SJSA1 (cell line): ENCODE results near the gene GPR39. TPM values are rescaled to one million over a fixed set of nuclear protein-coding genes. Genes with fewer than 3 reads are reported as not detected.

ENCODE experiments used
- DNase-seq, 2 experiments: peaks; one replicate each; pipeline ENCODE4 v3.0.0-alpha.2; 2015 to 2020; ENCODE audit warnings: low spot score in 2 of 2, low read depth in 1 of 2
- H3K27ac ChIP-seq: fragments of 250-450 bp; sonication (Bioruptor Pico); 2 replicates; pipeline ENCODE4 v1.5.1; 2020; ENCODE audit warnings: mild to moderate bottlenecking, moderate library complexity
- H3K27me3 ChIP-seq: fragments of 250-450 bp; sonication (Bioruptor Pico); replicated peaks from 2 replicates; pipeline ENCODE4 v1.5.1; 2020; ENCODE audit warnings: mild to moderate bottlenecking, moderate library complexity
- H3K36me3 ChIP-seq: fragments of 250-450 bp; sonication (Bioruptor Pico); 2 replicates; pipeline ENCODE4 v1.5.1; 2020; ENCODE audit warnings: mild to moderate bottlenecking
- H3K4me1 ChIP-seq: fragments of 250-450 bp; sonication (Bioruptor Pico); replicated peaks from 2 replicates; pipeline ENCODE4 v1.6.1; 2021; ENCODE audit warnings: mild to moderate bottlenecking
- H3K4me3 ChIP-seq: fragments of 250-450 bp; sonication (Bioruptor Pico); 2 replicates; pipeline ENCODE4 v1.5.1; 2020; ENCODE audit warnings: mild to moderate bottlenecking
- H3K9me3 ChIP-seq: fragments of 250-450 bp; sonication (Bioruptor Pico); replicated peaks from 2 replicates; pipeline ENCODE4 v1.5.1; 2020; ENCODE audit warnings: mild to moderate bottlenecking
- total RNA-seq: library from RNA; depleted of rRNA; stranded (reverse); fragments of >200 nt; shearing (Covaris generic); gene quantifications from 2 replicates; pipeline ENCODE4 v1.2.3, GENCODE V29; 2014

Gene GPR39
- total RNA-seq, 1 experiment from 2014 or later = 2.6 TPM

DNA sequence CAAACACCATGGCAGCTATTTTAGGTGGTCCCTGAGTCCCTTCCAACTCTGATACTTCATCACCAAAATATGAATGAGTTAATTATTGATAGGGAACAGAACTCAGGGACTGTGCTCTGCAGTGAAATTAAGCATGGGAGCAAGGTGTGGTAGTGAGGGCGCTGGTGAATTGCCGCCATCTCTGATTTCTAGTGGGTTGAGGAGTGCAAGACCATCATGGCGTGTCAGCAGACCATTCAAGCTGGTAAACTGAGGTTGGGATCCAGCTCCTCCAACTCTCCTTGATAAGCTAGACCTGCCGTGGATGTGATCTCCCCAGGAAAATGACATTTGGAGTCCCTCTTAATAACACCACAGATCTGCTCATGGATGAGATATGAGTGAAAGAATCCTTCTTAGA, 183.0 kb downstream of the GPR39 start:
- Histone ChIP-seq H3K27ac (no peak overlapping the region), H3K4me3 (no peak overlapping the region), H3K4me1 (no peaks in the 10 kb centered on the region), H3K27me3 (no peaks in the 10 kb centered on the region; the same call in 1 of the 2 replicates), H3K9me3 (no peaks in the 10 kb centered on the region), H3K36me3 (no peaks in the 10 kb centered on the region)
- DNase-seq = no peak

DNA sequence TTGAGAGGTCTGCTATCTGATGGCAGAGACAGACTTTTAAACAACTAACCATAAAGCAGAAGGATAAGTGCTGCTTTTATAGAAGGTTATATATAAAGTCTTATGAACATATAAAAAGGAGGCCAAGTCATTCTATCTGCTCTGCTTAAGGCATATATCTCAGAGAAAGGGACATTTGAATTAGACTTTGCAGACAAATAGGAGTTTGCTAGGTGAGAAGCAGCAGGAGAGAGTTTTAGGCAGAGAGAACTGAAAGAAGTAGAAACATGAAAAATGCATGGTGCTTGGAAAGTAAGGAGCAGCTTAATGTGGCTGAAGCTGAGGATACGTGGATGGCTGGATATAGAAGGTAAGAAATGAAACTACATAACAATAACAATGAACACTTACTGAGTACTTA, 188.0 kb downstream of the GPR39 start:
- Histone ChIP-seq H3K27me3 (no peaks in the 10 kb centered on the region), H3K27ac (no peak overlapping the region), H3K36me3 (no peaks in the 10 kb centered on the region), H3K9me3 (no peaks in the 10 kb centered on the region), H3K4me3 (no peak overlapping the region), H3K4me1 (no peaks in the 10 kb centered on the region)
- no peak for DNase-seq

DNA sequence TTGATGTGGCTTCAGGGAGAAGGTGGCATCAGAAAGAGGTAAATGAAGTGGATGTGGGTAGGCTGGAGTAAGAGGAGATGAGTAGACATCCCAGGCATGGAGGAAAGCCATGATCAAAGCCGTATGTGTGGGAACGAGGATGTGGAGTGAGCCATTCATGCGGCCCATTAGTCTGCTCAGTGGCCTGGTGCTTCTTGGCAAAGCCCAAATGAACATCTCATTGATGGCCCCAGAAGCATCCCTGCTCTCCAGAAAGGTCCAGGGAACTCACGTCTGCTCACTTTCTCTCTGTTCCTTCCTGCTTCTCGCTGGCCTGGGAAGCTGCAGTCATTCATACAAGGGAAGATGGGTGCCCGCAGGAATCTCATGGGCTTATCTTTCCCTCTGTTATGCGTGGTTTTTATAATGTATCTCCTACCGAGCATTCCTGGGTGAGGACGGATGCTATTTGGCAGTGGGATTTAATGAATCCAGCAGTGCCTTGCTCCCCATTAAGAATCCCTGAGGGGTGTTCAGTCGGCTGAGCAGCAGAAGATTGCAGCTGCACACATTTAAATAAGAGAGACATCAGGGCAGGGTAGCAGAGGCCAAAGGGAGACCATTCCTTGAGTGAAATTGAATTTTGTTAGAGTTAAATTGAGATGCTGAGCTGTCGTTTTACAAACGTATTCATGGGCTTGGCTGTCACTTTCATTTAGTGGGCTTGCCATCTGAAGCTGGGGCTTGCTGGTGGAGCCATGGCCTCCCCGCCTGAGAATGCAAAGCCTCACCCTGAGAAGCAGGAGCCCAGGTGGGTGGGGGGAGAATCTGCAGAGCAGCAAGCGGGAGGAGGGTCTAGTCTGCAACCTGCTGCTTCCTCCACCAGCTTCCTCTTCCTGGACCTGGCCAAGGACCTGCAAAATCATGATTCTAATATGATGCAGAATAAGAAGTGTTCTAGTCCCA, 188.9 kb downstream of the GPR39 start:
- Histone ChIP-seq H3K27me3 (no peaks in the 10 kb centered on the region), H3K36me3 (no peaks in the 10 kb centered on the region), H3K4me3 (no peak overlapping the region), H3K27ac (no peak overlapping the region), H3K4me1 (no peaks in the 10 kb centered on the region), H3K9me3 (no peaks in the 10 kb centered on the region)
- DNase-seq = no peak

DNA sequence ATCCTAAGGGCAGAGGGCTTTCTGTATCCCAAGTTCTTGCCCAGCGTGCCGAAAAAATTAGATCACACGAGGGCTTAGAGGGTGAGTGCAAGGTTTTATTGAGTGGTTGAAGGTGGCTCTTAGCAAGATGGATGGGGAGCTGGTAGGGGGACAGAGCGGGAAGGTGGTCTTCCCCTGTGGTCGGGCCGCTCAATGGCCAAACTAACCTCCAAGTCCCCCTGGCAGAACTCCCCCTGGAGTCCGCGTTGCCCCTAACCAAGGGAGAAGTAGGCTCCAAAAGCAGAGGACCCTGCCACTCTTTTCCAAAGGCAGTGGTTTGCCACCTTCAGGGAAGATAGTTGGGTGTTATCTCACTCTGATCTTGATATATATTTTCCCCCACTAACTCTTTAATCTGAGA, 190.0 kb downstream of the GPR39 start:
- Histone ChIP-seq H3K36me3 (no peaks in the 10 kb centered on the region), H3K4me1 (no peaks in the 10 kb centered on the region), H3K27me3 (no peaks in the 10 kb centered on the region), H3K4me3 (no peak overlapping the region), H3K9me3 (no peaks in the 10 kb centered on the region), H3K27ac (no peak overlapping the region)
- DNase-seq = no peak

DNA sequence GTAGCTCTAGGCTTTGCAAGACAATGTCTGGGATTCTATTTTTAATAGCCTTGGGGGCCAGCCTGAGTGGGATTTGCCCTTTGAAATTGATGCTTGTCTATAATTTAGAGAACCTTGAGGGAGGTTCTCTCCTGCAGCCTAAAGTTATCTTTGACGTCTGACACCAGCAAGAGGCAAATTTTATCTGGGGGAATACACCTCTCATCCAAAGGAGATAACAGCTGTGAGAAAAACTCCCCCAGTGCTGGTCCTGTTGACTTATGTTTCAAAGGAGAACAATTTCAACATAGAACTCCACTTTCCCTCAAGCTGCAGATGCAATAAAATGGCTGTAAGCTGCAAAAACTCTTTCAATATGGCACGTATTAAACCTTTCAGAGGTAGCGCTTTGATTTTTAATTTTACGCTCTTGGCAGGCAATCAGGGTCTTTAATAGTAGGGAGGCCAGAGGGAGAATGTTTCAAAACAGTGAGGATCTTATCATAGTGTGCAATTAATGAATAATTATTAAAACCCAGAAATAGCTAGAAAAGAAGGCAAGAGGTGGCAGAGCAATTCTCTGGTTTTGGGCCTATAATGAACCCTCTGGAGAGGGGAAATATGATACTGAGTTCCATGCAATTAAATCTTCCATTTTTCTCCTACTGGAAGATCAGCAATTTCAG, 191.0 kb downstream of the GPR39 start:
- Histone ChIP-seq H3K27me3 (no peaks in the 10 kb centered on the region), H3K36me3 (no peaks in the 10 kb centered on the region), H3K4me3 (no peak overlapping the region), H3K9me3 (no peaks in the 10 kb centered on the region), H3K27ac (no peak overlapping the region), H3K4me1 (no peaks in the 10 kb centered on the region)
- no peak for DNase-seq

DNA sequence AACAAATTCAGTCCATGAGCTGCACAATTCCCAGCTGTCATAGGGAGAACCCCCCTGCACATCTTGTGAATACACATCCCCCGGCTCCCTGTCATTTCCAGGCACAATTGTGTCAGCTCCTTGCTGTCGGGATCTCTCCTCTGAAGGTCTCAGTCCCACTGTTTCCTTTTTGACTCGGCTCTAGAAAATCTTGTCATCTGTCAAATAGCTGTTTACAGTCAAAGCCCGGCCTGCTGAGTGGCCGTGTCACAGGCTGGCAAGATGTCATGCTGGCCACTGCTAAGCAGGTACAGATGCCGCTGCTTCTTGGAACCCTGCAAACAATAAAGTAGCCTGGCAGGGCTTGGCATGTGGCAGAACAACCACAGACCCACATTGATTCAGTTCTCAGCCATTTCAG, 191.7 kb downstream of the GPR39 start:
- Histone ChIP-seq H3K27me3 (no peaks in the 10 kb centered on the region), H3K9me3 (no peaks in the 10 kb centered on the region), H3K4me1 (no peaks in the 10 kb centered on the region), H3K36me3 (no peaks in the 10 kb centered on the region), H3K27ac (no peak overlapping the region), H3K4me3 (no peak overlapping the region)
- DNase-seq = no peak

DNA sequence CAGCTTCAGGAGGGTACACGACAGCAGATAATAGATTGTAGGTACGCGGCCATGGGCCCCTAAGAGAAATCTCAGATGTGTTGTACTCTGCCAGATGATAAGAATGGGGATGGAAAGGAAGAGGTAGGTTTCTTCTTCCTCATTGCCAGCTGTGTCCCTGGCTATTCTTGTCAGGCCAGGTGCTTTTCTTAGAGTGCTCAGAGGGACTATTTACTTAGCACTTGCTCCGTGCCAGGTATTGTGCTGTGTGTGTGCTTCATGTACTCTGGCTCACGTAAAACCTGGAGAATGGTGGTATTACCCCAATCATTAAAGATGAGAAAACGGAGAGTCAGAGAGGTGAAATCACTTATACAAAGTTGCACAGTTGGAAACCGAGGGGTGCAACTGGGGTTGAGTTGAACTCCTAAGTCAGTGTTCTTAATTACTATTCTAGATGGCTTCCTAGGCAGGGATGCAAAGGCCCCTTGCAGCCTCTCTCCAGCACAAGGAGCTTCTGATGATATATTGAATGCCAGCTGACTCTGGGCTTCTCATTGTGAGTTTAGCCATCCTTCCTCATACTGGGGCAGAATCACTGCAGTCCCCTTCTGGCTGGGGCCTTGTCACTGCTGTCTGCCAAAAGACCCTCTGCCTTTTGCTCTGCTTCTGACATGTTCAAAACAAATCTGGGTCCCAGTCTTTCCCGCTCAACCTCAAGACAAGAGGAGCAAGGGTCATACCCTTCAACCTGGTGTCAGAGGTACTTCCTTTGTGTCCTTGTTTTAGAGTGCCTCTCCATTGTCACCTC, 192.7 kb downstream of the GPR39 start:
- H3K27me3 ChIP-seq = no peaks in the 10 kb centered on the region

DNA sequence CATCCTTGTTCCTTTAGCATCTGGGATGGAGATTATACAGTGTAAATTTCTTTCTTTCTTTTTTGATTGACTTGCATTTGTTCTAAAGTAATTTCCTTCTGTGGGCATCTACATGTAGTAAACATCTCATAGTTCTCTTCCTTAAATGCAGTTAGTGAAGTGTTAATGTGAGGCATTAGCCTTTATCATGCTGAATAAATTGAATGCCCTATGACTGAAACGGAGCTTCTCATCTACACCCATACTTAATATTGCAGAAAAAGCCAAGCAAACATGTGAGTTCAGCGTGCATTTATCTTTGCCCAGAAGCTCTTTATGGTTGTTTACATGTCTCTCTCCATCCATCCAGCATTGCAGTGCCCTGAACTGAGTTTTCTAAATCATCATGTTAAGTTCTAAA, 195.1 kb downstream of the GPR39 start:
- no peaks in the 10 kb centered on the region for H3K4me1 ChIP-seq
- no peaks in the 10 kb centered on the region for H3K27me3 ChIP-seq
- no peak for DNase-seq
- no peaks in the 10 kb centered on the region for H3K9me3 ChIP-seq
- H3K4me3 ChIP-seq = no peak overlapping the region
- H3K27ac ChIP-seq = no peak overlapping the region
- no peaks in the 10 kb centered on the region for H3K36me3 ChIP-seq

More for the DNA sequence above, 192.7 kb downstream of the GPR39 start:
- DNase-seq = no peak
- H3K27ac ChIP-seq = no peak overlapping the region
- no peaks in the 10 kb centered on the region for H3K4me1 ChIP-seq
- H3K9me3 ChIP-seq = no peaks in the 10 kb centered on the region
- no peaks in the 10 kb centered on the region for H3K36me3 ChIP-seq
- H3K4me3 ChIP-seq = no peak overlapping the region

DNA sequence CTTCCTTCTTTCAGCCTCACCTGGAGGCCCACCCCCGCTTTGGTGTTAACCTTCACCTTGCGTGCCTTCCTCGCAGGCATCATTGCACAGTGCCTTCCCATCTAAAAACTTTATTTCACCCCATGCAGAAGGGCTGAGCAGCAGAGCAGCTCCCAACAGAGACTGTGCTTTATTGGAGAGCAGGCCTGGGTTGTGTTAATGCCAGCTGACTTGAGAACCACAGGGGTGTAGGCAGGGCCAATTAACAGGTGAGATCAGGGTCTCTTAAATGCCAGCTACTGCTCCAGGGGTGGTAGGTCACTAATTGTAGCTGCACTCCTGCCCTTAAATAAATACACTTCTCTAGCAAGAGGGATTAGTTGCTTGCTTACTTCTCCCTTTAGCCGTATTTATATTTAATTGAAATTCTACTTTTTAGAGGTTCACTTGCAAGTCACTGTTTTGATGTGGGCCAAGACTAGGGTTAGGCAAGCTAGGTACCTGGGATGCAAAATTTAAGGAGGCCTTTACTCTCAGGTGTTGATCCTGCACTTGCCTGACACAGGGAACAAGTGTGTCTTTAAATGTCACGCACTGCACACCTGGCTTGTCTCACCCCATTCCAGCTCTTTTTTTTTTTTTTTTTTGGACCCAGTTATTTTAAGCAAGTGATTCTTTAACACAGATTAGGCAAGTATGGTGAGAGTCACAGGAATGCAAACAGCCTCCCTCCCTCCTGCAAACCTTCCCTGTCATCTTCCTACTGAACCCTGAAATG, 198.9 kb downstream of the GPR39 start:
- no peak overlapping the region for H3K27ac ChIP-seq
- no peaks in the 10 kb centered on the region for H3K4me1 ChIP-seq
- no peaks in the 10 kb centered on the region for H3K9me3 ChIP-seq
- H3K27me3 ChIP-seq = no peaks in the 10 kb centered on the region
- H3K36me3 ChIP-seq = no peaks in the 10 kb centered on the region
- no peak overlapping the region for H3K4me3 ChIP-seq
- no peak for DNase-seq

DNA sequence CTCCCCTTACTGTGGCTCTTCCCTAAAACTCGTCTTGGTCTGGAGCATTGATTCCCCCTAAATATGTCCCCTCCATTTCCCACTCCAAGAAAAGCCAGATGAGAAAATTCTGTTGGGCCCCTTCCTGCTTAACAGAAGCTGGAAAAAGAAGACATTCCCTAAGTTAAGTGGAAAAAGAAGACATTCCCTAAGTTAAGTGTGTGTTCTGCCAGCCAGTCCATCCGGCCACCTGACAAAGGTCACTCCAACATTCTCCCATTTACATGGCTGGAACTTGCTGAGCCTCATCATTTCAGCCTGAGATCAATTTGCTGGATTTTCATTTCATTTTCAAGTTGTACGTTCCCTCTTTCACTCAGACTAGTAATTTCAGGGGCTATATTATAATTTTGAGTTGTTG, 201.4 kb downstream of the GPR39 start:
- Histone ChIP-seq H3K27ac (no peak overlapping the region), H3K9me3 (0 out of 2 replicates have a peak, but pooled peaks cover 2% of the 10 kb centered on the region), H3K27me3 (no peaks in the 10 kb centered on the region), H3K4me1 (peaks cover 6% of the 10 kb centered on the region), H3K36me3 (no peaks in the 10 kb centered on the region), H3K4me3 (no peak overlapping the region)
- DNase-seq = no peak

DNA sequence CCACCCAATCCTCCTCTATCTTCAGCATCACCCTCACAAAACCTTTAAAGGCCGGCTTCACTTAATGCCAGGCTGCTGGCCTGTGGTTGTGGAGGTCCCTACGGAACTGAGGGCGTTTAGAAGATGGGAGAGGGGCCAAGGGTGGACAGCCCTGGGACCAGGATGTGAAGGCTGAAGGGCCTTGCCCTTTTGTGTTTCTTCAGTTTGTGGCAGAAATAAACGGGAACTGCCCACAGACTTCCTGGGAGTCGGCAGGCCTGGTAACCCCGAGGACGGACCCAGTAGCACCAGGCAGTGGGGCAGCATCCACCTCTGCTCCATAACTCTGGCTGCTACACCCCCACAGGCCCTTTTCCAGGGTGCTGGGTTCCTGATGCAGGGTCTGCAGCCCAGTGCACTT, 202.1 kb downstream of the GPR39 start:
- Histone ChIP-seq H3K9me3 (0 out of 2 replicates have a peak, but pooled peaks cover 2% of the 10 kb centered on the region), H3K4me3 (no peak overlapping the region), H3K27me3 (no peaks in the 10 kb centered on the region), H3K27ac (no peak overlapping the region), H3K4me1 (peaks cover 13% of the 10 kb centered on the region), H3K36me3 (no peaks in the 10 kb centered on the region)
- no peak for DNase-seq

DNA sequence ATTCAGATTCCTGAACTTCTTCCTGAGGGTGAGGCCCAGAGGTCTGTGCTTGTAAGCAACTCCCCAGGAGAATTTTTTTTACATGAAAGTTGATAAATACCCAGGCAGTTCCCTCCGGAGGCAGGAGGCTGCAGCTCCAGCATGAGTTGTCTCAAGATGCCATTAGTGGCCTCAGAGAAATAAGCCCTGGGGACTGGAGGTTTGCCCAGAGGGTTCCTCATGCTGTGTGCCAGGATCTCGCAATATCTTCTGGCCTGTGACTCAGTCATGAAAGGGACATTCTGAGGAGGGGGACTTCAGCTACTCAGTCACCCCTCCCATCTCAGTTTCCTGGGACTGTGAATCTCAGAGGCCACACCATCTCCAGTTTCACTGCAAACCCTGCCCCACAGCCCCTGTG, 203.5 kb downstream of the GPR39 start:
- Histone ChIP-seq H3K4me3 (no peak overlapping the region), H3K27ac (no peak overlapping the region), H3K4me1 (peaks cover 19% of the 10 kb centered on the region), H3K27me3 (no peaks in the 10 kb centered on the region), H3K9me3 (0 out of 2 replicates have a peak, but pooled peaks cover 2% of the 10 kb centered on the region), H3K36me3 (no peaks in the 10 kb centered on the region)
- no peak for DNase-seq
